BJ (cell line): ENCODE measurements around the gene MID1. TPM values are rescaled to one million over a fixed set of nuclear protein-coding genes. Genes with fewer than 3 reads are reported as not detected.

Source experiments
- CTCF ChIA-PET: fragments of 350-600 bp; formaldehyde crosslinking; extraction: SDS; loops from one replicate; lab custom pipeline; 2021; ENCODE audit warnings: antibody characterized with exemption, inconsistent platforms; lab: Yijun Ruan, JAX
- POLR2A ChIA-PET: fragments of 300-600 bp; sonication (Branson Sonifier 250); formaldehyde crosslinking; extraction: SDS; loops from one replicate; lab custom pipeline; 2021; ENCODE audit warnings: antibody characterized with exemption; lab: Charles Lee
- DNase-seq: peaks from one replicate; pipeline ENCODE4 v3.0.0-alpha.2; 2011; ENCODE audit warnings: low read depth
- H3K27me3 ChIP-seq: 2 replicates; pipeline ENCODE4 v1.6.0; 2011; ENCODE audit warnings: low read length; ENCODE audit not compliant: control insufficient read depth, insufficient read depth
- H3K36me3 ChIP-seq: 2 replicates; pipeline ENCODE4 v1.5.1; 2011; ENCODE audit warnings: low read length; ENCODE audit not compliant: control insufficient read depth, insufficient read depth
- H3K4me3 ChIP-seq: 2 replicates; pipeline ENCODE4 v1.5.1; 2011; ENCODE audit warnings: low read depth, mild to moderate bottlenecking, control low read depth, low read length
- polyA plus RNA-seq: library from polyadenylated mRNA; depleted of rRNA; stranded (reverse); fragments of >200 nt; gene quantifications from 2 replicates; pipeline ENCODE4 v1.2.3, GENCODE V29; 2011
- TF ChIP-seq, protein P1 (sequence below): IDR thresholded peaks from 2 replicates; pipeline ENCODE4 v1.5.1; 2011; ENCODE audit warnings: low read depth, mild to moderate bottlenecking, control low read depth, inconsistent platforms, low read length, moderate library complexity; ENCODE audit not compliant: insufficient read depth

The MID1 gene
- polyA plus RNA-seq, 1 experiment = 42.6 TPM

GRCh38 chrX:10501611-10502010 lies 118.8 kb downstream of the MID1 start:
- ChIA-PET CTCF (interaction anchor here (1.1 kb wide), 1 partner anchor 97 kb away, joined by 3 read pairs; no protein-coding TSS in a partner anchor), POLR2A (interaction anchor here (0.5 kb wide), 1 partner anchor 383 kb away, joined by 5 read pairs; no protein-coding TSS in a partner anchor)
- DNase-seq = no peak
- no peaks in the 10 kb centered on the region for H3K27me3 ChIP-seq
- TF ChIP-seq, protein P1, sequence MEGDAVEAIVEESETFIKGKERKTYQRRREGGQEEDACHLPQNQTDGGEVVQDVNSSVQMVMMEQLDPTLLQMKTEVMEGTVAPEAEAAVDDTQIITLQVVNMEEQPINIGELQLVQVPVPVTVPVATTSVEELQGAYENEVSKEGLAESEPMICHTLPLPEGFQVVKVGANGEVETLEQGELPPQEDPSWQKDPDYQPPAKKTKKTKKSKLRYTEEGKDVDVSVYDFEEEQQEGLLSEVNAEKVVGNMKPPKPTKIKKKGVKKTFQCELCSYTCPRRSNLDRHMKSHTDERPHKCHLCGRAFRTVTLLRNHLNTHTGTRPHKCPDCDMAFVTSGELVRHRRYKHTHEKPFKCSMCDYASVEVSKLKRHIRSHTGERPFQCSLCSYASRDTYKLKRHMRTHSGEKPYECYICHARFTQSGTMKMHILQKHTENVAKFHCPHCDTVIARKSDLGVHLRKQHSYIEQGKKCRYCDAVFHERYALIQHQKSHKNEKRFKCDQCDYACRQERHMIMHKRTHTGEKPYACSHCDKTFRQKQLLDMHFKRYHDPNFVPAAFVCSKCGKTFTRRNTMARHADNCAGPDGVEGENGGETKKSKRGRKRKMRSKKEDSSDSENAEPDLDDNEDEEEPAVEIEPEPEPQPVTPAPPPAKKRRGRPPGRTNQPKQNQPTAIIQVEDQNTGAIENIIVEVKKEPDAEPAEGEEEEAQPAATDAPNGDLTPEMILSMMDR = no peak
- no peak overlapping the region for H3K4me3 ChIP-seq
- no peaks in the 10 kb centered on the region for H3K36me3 ChIP-seq

DNA sequence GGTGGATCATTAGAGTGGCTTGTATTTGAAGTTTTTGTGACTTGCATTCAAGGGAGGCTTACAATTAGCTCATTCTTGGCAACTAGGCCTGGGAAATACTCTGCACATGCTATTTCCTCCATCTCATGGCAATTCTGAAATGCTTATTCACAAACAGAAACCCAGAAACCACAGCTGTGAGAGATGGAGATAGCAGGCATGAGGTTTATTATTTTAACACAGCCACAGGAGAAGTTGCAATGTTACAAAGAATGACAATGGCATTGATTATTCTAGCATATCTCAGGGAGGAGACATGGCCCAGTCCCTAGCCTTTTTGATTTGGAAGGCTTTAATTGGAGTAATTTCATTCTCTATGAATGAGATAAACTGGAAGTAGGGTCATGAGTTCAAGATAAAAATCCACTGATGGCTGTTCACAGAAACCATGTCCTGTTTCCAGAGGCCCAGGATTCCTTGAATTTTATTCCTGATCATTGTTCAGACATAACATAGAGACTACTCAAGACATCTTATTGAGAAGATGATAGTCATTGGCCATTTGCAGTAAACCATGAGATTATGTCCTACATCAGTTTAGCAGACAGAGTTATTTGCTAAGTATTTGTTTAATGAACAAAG lies 123.9 kb downstream of the MID1 start:
- H3K27me3 ChIP-seq = no peaks in the 10 kb centered on the region
- POLR2A ChIA-PET = interaction anchor here (1.0 kb wide), 1 partner anchor 10 kb away, joined by 3 read pairs; no protein-coding TSS in a partner anchor
- DNase-seq = peak; percentile 67
- H3K36me3 ChIP-seq = no peaks in the 10 kb centered on the region; the same call in 1 of the 2 replicates
- no peak overlapping the region for H3K4me3 ChIP-seq
- CTCF ChIA-PET = interaction anchor here (0.9 to 1.4 kb wide), 2 partner anchors 17 to 69 kb away, joined by 3 to 4 read pairs; no protein-coding TSS in a partner anchor
- TF ChIP-seq, protein P1 = no peak

- Histone ChIP-seq H3K4me3 (no peak overlapping the region), H3K36me3 (no peaks in the 10 kb centered on the region; the same call in 1 of the 2 replicates), H3K27me3 (no peaks in the 10 kb centered on the region)
- ChIA-PET CTCF (interaction anchor here (0.9 kb wide), 1 partner anchor 70 kb away, joined by 3 read pairs; no protein-coding TSS in a partner anchor), POLR2A (interaction anchor here (1.0 kb wide), 1 partner anchor 11 kb away, joined by 3 read pairs; no protein-coding TSS in a partner anchor)
- no peak for DNase-seq
- TF ChIP-seq, protein P1 = no peak
These were observed 124.7 kb downstream of the MID1 start for GRCh38 chrX:10495677-10496076.

- Histone ChIP-seq H3K36me3 (no peaks in the 10 kb centered on the region; the same call in 1 of the 2 replicates), H3K27me3 (no peaks in the 10 kb centered on the region), H3K4me3 (no peak overlapping the region)
- POLR2A ChIA-PET = no interaction called here
- CTCF ChIA-PET = no interaction called here
- DNase-seq = no peak
- TF ChIP-seq, protein P1 = no peak
These were observed 128.1 kb downstream of the MID1 start for GRCh38 chrX:10492250-10492649.

- CTCF ChIA-PET = interaction anchor here (0.9 kb wide), 1 partner anchor 112 kb away, joined by 3 read pairs; no protein-coding TSS in a partner anchor
- TF ChIP-seq, protein P1 = no peak
- Histone ChIP-seq H3K36me3 (no peaks in the 10 kb centered on the region), H3K27me3 (no peaks in the 10 kb centered on the region), H3K4me3 (no peak overlapping the region)
- DNase-seq = peak; percentile 35
- POLR2A ChIA-PET = no interaction called here
These were observed 134.0 kb downstream of the MID1 start for GRCh38 chrX:10486373-10486772.
